HCT116 (cell line): Measurements from ENCODE around the gene PHACTR4. TPM values are rescaled to one million over a fixed set of nuclear protein-coding genes. Genes with fewer than 3 reads are reported as not detected.

Source experiments
- ATAC-seq: fragments of 200-7000 bp; cut with Tn5 transposase; 2 replicates; pipeline ENCODE4 v1.9.1; 2020; ENCODE audit warnings: mild to moderate bottlenecking, moderate library complexity
- BruUV-seq: library from RNA; stranded (reverse); fragments of 400-500 nt; replicated peaks from 2 replicates; lab custom pipeline; 2021; lab: Mats Ljungman, UMichigan
- CTCF ChIA-PET: fragments of 300-600 bp; sonication (Branson Sonifier 250); formaldehyde crosslinking; loops from one replicate; lab custom pipeline; 2021; ENCODE audit warnings: antibody characterized with exemption; lab: Charles Lee
- POLR2A ChIA-PET: fragments of 300-600, 350-600 bp; sonication (Branson Sonifier 250); formaldehyde crosslinking; loops from one replicate; lab custom pipeline; 2021; ENCODE audit warnings: antibody characterized with exemption; lab: Charles Lee
- RAD21 ChIA-PET, 2 experiments: fragments of 300-600 bp; sonication (Branson Sonifier 250); formaldehyde crosslinking; loops; one replicate each; lab custom pipeline; 2023; ENCODE audit warnings: low total read pairs in 2 of 2; ENCODE audit not compliant: uncharacterized antibody in 2 of 2, unreplicated experiment in 2 of 2, low non-redundant PET in 1 of 2; lab: Charles Lee
- DNase-seq: peaks from one replicate; pipeline ENCODE4 v3.0.0-alpha.2; 2010; ENCODE audit warnings: low read depth, low spot score
- H2AFZ ChIP-seq: fragments of 200-600 bp; shearing (Covaris generic), sonication (generic); 2 replicates; pipeline ENCODE4 v1.6.1; 2017; ENCODE audit warnings: low read depth, mixed run types, mixed read lengths, antibody characterized with exemption, low read length; ENCODE audit not compliant: poor library complexity, severe bottlenecking
- H3K27ac ChIP-seq: 2 replicates; pipeline ENCODE4 v1.5.1; 2012; ENCODE audit warnings: low read depth, low read length
- H3K27me3 ChIP-seq: fragments of 200-600 bp; sonication (generic); 2 replicates; pipeline ENCODE4 v1.6.1; 2016; ENCODE audit warnings: mixed run types, low read length, mixed read lengths; ENCODE audit not compliant: insufficient read depth
- H3K36me3 ChIP-seq, 2 experiments: fragments of 200-500 bp in 1 of 2; fragments of 200-600 bp in 1 of 2; sonication (Bioruptor generic) in 1 of 2; sonication (generic) in 1 of 2; 2 replicates each; pipeline versions ENCODE4 v1.5.1 to v1.6.1; 2014 to 2016; ENCODE audit warnings: low read length in 2 of 2, inconsistent platforms in 1 of 2, mixed read lengths in 1 of 2, mixed run types in 1 of 2; ENCODE audit not compliant: insufficient read depth in 2 of 2, control insufficient read depth in 1 of 2
- H3K4me1 ChIP-seq, 2 experiments: fragments of 200-600 bp in 1 of 2; sonication (generic) in 1 of 2; 2 replicates each; pipeline versions ENCODE4 v1.5.1 to v1.6.1; 2012 to 2017; ENCODE audit warnings: low read length in 2 of 2, inconsistent platforms in 1 of 2, mild to moderate bottlenecking in 1 of 2, mixed read lengths in 1 of 2, mixed run types in 1 of 2, moderate library complexity in 1 of 2; ENCODE audit not compliant: insufficient read depth in 2 of 2, control insufficient read depth in 1 of 2
- H3K4me2 ChIP-seq: fragments of 200-600 bp; sonication (generic); 2 replicates; pipeline ENCODE4 v1.6.1; 2017; ENCODE audit warnings: mixed run types, low read length, mixed read lengths
- H3K4me3 ChIP-seq, 2 experiments: fragments of 200-600 bp in 1 of 2; sonication (generic) in 1 of 2; replicated peaks in 1 of 2; 2 replicates each; pipeline ENCODE4 v1.5.1; 2011 to 2016; ENCODE audit warnings: low read length in 2 of 2, control low read depth in 1 of 2, low read depth in 1 of 2, mild to moderate bottlenecking in 1 of 2, mixed read lengths in 1 of 2, mixed run types in 1 of 2
- H3K79me2 ChIP-seq: fragments of 200-600 bp; sonication (generic); 2 replicates; pipeline ENCODE4 v1.6.1; 2017; ENCODE audit warnings: mild to moderate bottlenecking, mixed run types, low read length, moderate library complexity, mixed read lengths; ENCODE audit not compliant: insufficient read depth
- H3K9ac ChIP-seq: fragments of 200-600 bp; sonication (generic); 2 replicates; pipeline ENCODE4 v1.6.1; 2016; ENCODE audit warnings: low read length, mixed read lengths
- H3K9me2 ChIP-seq: fragments of 200-600 bp; sonication (generic), shearing (Covaris generic); 2 replicates; pipeline ENCODE4 v1.6.1; 2017; ENCODE audit warnings: mixed run types, mild to moderate bottlenecking, moderate library complexity; ENCODE audit not compliant: insufficient read depth
- H3K9me3 ChIP-seq, 2 experiments: fragments of 200-500 bp in 1 of 2; fragments of 200-600 bp in 1 of 2; sonication (Bioruptor generic) in 1 of 2; sonication (generic) in 1 of 2; 2 replicates each; pipeline ENCODE4 v1.6.1; 2014 to 2017; ENCODE audit warnings: low read length in 2 of 2, mixed read lengths in 2 of 2, inconsistent platforms in 1 of 2, low read depth in 1 of 2, mild to moderate bottlenecking in 1 of 2, mixed run types in 1 of 2, moderate library complexity in 1 of 2; ENCODE audit not compliant: control insufficient read depth in 1 of 2, insufficient read depth in 1 of 2
- H4K20me1 ChIP-seq: fragments of 200-600 bp; sonication (generic), shearing (Covaris generic); 2 replicates; pipeline ENCODE4 v1.6.1; 2017; ENCODE audit warnings: mixed run types, mild to moderate bottlenecking, moderate library complexity; ENCODE audit not compliant: insufficient read depth
- CBX3 ChIP-seq: IDR thresholded peaks from 2 replicates; pipeline ENCODE4 v1.6.1; 2012; ENCODE audit warnings: low read depth
- CEBPB ChIP-seq: IDR thresholded peaks from 2 replicates; pipeline ENCODE4 v1.6.1; 2012; ENCODE audit warnings: low read depth
- FOSL1 ChIP-seq: IDR thresholded peaks from 2 replicates; pipeline ENCODE4 v1.6.1; 2012; ENCODE audit warnings: low read depth
- JUND ChIP-seq: IDR thresholded peaks from 2 replicates; pipeline ENCODE4 v1.6.1; 2012
- POLR2AphosphoS5 ChIP-seq: IDR thresholded peaks from 2 replicates; pipeline ENCODE4 v1.6.1; 2011; ENCODE audit warnings: mild to moderate bottlenecking, low read depth, low read length, moderate library complexity
- SP1 ChIP-seq: IDR thresholded peaks from 2 replicates; pipeline ENCODE4 v1.6.1; 2012; ENCODE audit warnings: low read depth
- SRF ChIP-seq: IDR thresholded peaks from 2 replicates; pipeline ENCODE4 v1.6.1; 2012; ENCODE audit warnings: low read depth
- YY1 ChIP-seq: IDR thresholded peaks from 2 replicates; pipeline ENCODE4 v1.6.1; 2011; ENCODE audit warnings: low read length, low read depth, moderate library complexity, mild to moderate bottlenecking; ENCODE audit not compliant: insufficient replicate concordance; ENCODE audit errors: extremely low read depth
- ZFX ChIP-seq: fragments of 450-650 bp; IDR thresholded peaks from 2 replicates; pipeline ENCODE4 v1.6.1; 2017
- intact Hi-C: fragments of 100-400 bp; cut with micrococcal nuclease; formaldehyde crosslinking; loops from 2 replicates; pipeline ENCODE4 v1.10.0; 2022
- total RNA-seq: library from RNA; stranded (reverse); gene quantifications from one replicate; pipeline ENCODE4 v1.2.1, GENCODE V29; 2021; ENCODE audit not compliant: unreplicated experiment
- TF ChIP-seq, protein P1 (sequence below): IDR thresholded peaks from 2 replicates; pipeline ENCODE4 v1.6.1; 2011; ENCODE audit warnings: mild to moderate bottlenecking, low read length, moderate library complexity; ENCODE audit not compliant: insufficient replicate concordance; ENCODE audit errors: extremely low read depth
- TF ChIP-seq, protein P2 (sequence below): IDR thresholded peaks from 2 replicates; pipeline ENCODE4 v1.6.1; 2012
- TF ChIP-seq, protein P3 (sequence below): IDR thresholded peaks from 2 replicates; pipeline ENCODE4 v1.6.1; 2012
- TF ChIP-seq, protein P4 (sequence below), 3 experiments: fragments of 200-600 bp in 1 of 3; sonication (generic) in 1 of 3; IDR thresholded peaks in 2 of 3; conservative IDR thresholded peaks in 1 of 3; 2 replicates each; pipeline ENCODE4 v1.5.1; 2012 to 2017; ENCODE audit warnings: low read depth in 2 of 3, low read length in 2 of 3, antibody characterized with exemption in 1 of 3, borderline replicate concordance in 1 of 3, control low read depth in 1 of 3, mild to moderate bottlenecking in 1 of 3, mixed read lengths in 1 of 3, mixed run types in 1 of 3, moderate library complexity in 1 of 3; ENCODE audit not compliant: insufficient read depth in 1 of 3

PHACTR4 gene
- total RNA-seq, 1 experiment from 2014 or later = 36.0 TPM

DNA sequence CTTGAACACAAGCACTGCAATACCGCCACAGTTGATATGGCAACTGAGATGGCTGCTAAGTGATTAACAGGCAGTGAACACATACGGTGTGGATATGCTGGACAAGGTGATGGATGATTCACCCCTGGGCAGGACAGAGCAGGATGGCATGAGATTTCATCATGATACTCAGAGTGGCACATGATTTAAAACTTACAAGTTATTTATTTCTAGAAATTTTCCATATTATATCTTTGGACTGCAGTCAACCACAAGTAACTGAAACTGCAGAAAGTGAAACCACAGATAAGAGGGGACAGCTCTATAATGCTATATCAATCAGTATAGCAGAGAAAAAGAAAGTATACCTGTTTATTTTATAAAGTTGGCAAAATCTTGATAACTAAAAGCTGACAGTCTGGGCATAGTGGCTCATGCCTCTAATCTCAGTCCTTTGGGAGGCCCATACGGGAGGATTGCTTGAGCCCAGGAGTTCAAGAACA lies 47.9 kb downstream of the PHACTR4 start:
- H3K27me3 ChIP-seq = no peaks in the 10 kb centered on the region
- no TSS peak for BruUV-seq
- ChIA-PET CTCF (no interaction called here), POLR2A (interaction anchor here (0.6 to 1.8 kb wide), 5 partner anchors 88 to 186 kb away, joined by 3 to 5 read pairs (median 4); partner anchors contain the start of gene RCC1), RAD21 (no interaction called here)
- 0 out of 2 replicates have a peak, but pooled peaks cover 4% of the 10 kb centered on the region for H4K20me1 ChIP-seq
- no peaks in the 10 kb centered on the region for H3K9me3 ChIP-seq
- peak overlapping the region; percentile 40 for H3K4me2 ChIP-seq
- no peaks in the 10 kb centered on the region for H3K36me3 ChIP-seq
- ATAC-seq (peak; percentile 79), DNase-seq (peak; percentile 78)
- H2AFZ ChIP-seq = no peak overlapping the region
- H3K79me2 ChIP-seq = peaks cover 55% of the 10 kb centered on the region
- H3K9ac ChIP-seq = no peak overlapping the region
- peak; percentile 77 for TF ChIP-seq JUND
- peak; percentile 59; the same call in 1 of the 2 replicates for TF ChIP-seq CBX3
- 0 out of 2 replicates have a peak, but pooled peaks have one; percentile 11 for TF ChIP-seq SRF
- TF ChIP-seq FOSL1 = peak; percentile 66
- TF ChIP-seq, protein P1, sequence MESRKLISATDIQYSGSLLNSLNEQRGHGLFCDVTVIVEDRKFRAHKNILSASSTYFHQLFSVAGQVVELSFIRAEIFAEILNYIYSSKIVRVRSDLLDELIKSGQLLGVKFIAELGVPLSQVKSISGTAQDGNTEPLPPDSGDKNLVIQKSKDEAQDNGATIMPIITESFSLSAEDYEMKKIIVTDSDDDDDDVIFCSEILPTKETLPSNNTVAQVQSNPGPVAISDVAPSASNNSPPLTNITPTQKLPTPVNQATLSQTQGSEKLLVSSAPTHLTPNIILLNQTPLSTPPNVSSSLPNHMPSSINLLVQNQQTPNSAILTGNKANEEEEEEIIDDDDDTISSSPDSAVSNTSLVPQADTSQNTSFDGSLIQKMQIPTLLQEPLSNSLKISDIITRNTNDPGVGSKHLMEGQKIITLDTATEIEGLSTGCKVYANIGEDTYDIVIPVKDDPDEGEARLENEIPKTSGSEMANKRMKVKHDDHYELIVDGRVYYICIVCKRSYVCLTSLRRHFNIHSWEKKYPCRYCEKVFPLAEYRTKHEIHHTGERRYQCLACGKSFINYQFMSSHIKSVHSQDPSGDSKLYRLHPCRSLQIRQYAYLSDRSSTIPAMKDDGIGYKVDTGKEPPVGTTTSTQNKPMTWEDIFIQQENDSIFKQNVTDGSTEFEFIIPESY = no peak
- TF ChIP-seq CEBPB = peak; percentile 93
- TF ChIP-seq, protein P2, sequence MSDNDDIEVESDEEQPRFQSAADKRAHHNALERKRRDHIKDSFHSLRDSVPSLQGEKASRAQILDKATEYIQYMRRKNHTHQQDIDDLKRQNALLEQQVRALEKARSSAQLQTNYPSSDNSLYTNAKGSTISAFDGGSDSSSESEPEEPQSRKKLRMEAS = peak; percentile 75
- peak; percentile 54 for TF ChIP-seq POLR2AphosphoS5
- TF ChIP-seq SP1 = peak; percentile 69
- TF ChIP-seq, protein P3, sequence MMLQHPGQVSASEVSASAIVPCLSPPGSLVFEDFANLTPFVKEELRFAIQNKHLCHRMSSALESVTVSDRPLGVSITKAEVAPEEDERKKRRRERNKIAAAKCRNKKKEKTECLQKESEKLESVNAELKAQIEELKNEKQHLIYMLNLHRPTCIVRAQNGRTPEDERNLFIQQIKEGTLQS = peak; percentile 73
- TF ChIP-seq, protein P4, sequence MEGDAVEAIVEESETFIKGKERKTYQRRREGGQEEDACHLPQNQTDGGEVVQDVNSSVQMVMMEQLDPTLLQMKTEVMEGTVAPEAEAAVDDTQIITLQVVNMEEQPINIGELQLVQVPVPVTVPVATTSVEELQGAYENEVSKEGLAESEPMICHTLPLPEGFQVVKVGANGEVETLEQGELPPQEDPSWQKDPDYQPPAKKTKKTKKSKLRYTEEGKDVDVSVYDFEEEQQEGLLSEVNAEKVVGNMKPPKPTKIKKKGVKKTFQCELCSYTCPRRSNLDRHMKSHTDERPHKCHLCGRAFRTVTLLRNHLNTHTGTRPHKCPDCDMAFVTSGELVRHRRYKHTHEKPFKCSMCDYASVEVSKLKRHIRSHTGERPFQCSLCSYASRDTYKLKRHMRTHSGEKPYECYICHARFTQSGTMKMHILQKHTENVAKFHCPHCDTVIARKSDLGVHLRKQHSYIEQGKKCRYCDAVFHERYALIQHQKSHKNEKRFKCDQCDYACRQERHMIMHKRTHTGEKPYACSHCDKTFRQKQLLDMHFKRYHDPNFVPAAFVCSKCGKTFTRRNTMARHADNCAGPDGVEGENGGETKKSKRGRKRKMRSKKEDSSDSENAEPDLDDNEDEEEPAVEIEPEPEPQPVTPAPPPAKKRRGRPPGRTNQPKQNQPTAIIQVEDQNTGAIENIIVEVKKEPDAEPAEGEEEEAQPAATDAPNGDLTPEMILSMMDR (IDR thresholded peaks at IDR 0.05 in 2 of 3, conservative IDR thresholded peaks at IDR 0.05 in 1 of 3; ENCODE audit: borderline replicate concordance in 1 of 3, insufficient read depth in 1 of 3, low read depth in 2 of 3, low read length in 2 of 3) = no peak
- TF ChIP-seq ZFX = no peak
- TF ChIP-seq YY1 = peak; percentile 31
- no peak overlapping the region for H3K27ac ChIP-seq
- peaks cover 17 to 26% of the 10 kb centered on the region in 2 experiments for H3K4me1 ChIP-seq
- H3K4me3 ChIP-seq = no peak overlapping the region
- intact Hi-C loops = no loop called here
- H3K9me2 ChIP-seq = no peaks in the 10 kb centered on the region; the same call in 1 of the 2 replicates
